HG03159 (cell line): Measurements from ENCODE around the gene HRAS.

Experiments
- ATAC-seq: cut with Tn5 transposase; IDR thresholded peaks from one replicate; pipeline ENCODE4 v1.9.1; 2021; ENCODE audit warnings: mild to moderate bottlenecking, moderate library complexity; ENCODE audit not compliant: unreplicated experiment

The HRAS gene

GRCh38 chr11:567629-568292, 32.4 kb upstream of the HRAS start:
- peak; percentile 2 for ATAC-seq

DNA sequence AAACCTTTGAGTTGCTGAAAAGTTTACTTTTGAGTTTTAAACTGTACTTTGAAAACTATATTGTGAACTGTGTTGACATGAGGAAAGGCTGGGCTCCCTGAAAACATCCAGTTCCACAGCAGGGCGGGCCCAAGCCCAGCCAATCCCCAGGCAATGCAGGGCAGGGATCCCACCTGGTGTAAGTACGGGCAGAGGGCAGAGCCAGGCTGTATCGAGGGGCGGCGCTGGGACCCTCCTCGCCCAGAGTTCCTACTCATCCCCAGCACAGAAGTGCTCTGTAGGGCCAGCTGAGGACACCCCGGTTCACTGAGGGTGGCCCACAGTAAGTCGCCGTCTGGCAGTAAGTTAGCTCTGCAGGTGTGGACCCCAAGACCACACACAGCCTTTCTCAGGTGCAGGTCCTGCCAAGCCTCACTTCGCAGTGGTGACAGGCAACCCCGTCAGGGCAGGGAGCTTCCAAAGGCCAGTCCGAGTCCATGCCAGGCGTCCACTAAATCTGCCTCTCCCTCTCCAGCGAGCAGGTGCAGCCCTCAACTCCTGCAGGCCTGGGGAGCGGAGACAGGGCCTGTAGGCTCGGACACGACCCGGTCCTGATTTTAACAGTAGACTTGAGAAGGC, 31.7 kb upstream of the HRAS start:
- ATAC-seq: no peak

DNA sequence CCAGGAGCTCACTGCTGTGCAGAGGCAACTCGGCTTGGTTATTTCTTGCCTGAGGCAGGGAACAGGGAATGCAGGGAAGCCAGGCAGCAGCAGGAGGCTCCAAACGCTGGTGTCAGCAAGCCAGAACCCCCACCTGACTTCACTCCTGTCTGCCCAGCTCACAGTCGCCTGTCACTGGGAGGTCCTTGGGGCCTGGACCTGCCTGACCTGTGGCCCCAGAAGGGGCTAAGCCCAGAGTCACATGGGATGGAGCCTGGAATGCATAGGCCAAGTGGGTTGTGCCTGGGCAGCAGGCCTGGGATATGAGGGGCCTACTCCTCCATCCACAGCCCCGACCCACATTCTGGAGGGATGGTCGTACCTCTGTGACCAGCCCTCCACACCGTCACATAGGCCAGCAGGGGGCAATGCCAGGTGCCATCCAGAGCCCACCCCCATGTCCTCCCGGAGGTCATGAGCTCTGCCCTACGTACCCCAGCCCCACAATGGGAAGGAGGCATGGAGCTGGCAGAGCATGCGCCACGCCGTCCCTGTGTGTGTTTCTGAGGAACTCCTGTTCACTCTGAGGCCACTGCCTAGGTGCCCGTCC, 30.6 kb upstream of the HRAS start:
- no peak for ATAC-seq

- no peak for ATAC-seq
Observed at GRCh38 chr11:563812-564578, 28.6 kb upstream of the HRAS start.

GRCh38 chr11:563066-563811, 27.9 kb upstream of the HRAS start:
- ATAC-seq: no peak

- ATAC-seq: no peak
Observed at GRCh38 chr11:562046-562645, 26.8 kb upstream of the HRAS start.

GRCh38 chr11:561148-562003, 26.0 kb upstream of the HRAS start:
- ATAC-seq: peak; percentile 26

DNA sequence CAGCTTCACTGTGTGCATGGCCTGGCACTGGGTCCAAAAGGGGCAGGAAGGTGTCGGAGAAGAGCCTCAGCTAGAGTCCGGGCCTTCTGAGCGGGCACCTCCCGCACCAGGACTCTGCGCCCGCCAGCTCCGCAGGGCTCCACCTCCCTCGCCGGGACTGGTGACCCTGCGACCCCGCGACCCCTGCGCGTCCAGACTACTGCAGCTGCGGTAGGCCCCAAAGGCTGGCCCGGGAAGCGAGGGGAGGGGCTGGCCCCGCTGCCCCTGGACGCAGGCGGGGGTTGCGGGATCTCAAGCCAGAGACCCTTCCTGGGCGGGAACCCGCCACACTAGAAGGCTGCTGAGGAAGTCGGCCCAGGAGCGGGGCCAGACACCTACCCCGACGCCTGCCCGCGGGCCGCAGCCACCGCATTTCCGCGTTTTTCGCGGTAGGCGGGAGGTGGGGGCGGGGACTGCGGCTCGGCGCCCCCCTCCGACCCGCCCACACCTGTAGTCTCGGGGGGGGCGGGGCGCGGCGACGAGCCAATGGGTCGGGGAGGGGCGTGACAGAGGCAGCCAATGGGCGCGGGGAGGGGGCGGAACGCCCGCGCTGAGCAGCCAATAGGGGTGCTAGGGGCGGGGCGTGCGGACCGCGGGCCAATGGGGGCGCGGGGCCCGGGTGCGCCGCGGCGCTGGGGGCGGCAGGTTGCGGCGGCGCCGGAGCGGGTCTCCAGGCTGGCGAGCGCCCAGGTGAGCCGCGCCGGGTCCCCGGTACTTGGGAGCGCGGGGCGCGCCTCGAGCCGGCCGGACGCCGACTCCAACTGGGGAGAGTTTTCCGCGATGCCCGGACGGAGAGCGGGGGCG, 25.1 kb upstream of the HRAS start, which contains the start of the genes LMNTD2 and RASSF7:
LMNTD2 (minus strand) TSS at position 434 of the 843 bp plus-strand sequence; CDS start at position 412, 22 bp downstream.
RASSF7 (plus strand) TSS at position 666 of the 843 bp plus-strand sequence. CDS start 799 bp downstream, outside the sequence.
- peak; percentile 61 for ATAC-seq

DNA sequence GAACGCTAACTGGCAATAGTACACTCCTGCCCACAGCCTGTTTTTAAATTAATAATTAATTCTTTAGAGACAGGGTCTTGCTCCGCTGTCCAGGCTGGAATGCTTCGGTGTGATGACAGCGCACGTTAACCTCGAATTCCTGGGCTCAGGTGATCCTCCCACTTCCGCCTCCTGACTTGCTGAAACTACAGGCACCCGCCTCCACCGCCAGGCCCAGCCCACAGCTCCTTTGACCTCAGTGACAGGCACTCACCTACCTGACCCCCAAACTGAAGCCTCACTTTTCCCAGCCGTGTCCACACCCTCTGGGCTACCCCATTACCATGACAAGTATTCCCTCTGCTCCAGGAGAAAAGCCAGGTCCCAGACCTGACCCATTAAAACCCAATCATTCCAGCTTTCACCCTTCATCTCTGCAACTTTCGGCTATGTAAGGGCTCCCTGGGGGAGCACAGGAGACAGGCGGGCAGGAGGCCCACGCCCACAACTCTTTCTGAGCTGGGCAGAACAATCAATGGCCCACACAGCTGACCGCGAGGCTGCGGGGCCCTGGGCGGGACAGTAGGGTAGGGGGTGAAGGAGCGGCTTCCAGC, 24.4 kb upstream of the HRAS start:
- ATAC-seq: no peak

- ATAC-seq: no peak
Observed at GRCh38 chr11:559020-559620, 23.7 kb upstream of the HRAS start.

GRCh38 chr11:558503-558902, 23.1 kb upstream of the HRAS start:
- no peak for ATAC-seq

- ATAC-seq: no peak
Observed at GRCh38 chr11:557328-558132, 22.2 kb upstream of the HRAS start.

DNA sequence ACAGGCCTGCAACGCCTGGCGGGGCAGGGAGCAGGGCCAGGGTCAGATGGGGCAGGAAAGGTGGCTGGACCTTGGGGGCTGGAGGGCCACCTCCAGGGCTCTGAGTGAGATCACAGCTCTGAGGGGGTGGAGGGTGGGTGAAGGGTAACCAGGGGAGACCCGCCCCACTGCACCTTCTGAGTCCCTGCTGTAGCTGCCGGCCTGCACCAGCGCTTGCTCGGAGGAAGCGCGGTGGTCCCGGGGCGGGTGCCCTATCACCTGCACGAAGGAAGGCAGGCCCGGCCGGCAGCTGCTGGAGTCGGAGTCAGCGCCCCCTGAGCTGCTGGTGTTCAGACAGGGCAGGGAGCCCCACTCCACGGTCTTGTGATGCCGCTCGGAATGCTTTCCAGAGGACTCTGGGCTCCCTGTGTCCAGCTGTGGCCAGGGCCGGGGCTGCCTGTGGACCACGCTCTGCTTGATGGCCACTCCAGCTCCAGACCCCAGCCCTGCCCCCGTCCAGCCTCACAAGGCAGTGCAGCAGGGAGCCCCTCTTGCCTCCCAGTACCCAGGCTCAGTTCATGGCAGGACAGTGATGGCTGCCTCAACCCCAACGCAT, 21.4 kb upstream of the HRAS start:
- ATAC-seq: no peak

- ATAC-seq: no peak
Observed at GRCh38 chr11:555780-556661, 20.6 kb upstream of the HRAS start.

- no peak for ATAC-seq
Observed at GRCh38 chr11:555227-555779, 19.9 kb upstream of the HRAS start.
